GM21717 (cell line): Measurements from ENCODE around the gene CRADD.
"Not testable (repeated sequence)": the region's sequence is repeated elsewhere in the genome, so short reads cannot be mapped to it uniquely, and the experiment has no call there.

ENCODE experiments used
- ATAC-seq: cut with Tn5 transposase; IDR thresholded peaks from one replicate; pipeline ENCODE4 v1.9.1; 2021; ENCODE audit warnings: mild to moderate bottlenecking, moderate library complexity; ENCODE audit not compliant: unreplicated experiment

CRADD gene

GRCh38 chr12:93677195-93678064 is at the start of gene CRADD:
Gene CRADD (plus strand): TSS chr12:93677375.
- peak; percentile 91 for ATAC-seq

- no peak for ATAC-seq
These were observed 44.8 kb upstream of the CRADD start for GRCh38 chr12:93632383-93632782.

GRCh38 chr12:93634416-93634815 is 42.8 kb upstream of the CRADD start:
- no peak for ATAC-seq

GRCh38 chr12:93636708-93637107 is 40.5 kb upstream of the CRADD start:
- no peak for ATAC-seq

- no peak for ATAC-seq
These were observed 39.1 kb upstream of the CRADD start for GRCh38 chr12:93638095-93638494.

- ATAC-seq: no peak
These were observed 38.2 kb upstream of the CRADD start for GRCh38 chr12:93638954-93639353.

- ATAC-seq: no peak
These were observed 37.8 kb upstream of the CRADD start for GRCh38 chr12:93639406-93639805.

- not testable (repeated sequence) for ATAC-seq
These were observed 35.8 kb upstream of the CRADD start for GRCh38 chr12:93641380-93641779.

GRCh38 chr12:93642751-93643150 is 34.4 kb upstream of the CRADD start:
- no peak for ATAC-seq

- no peak for ATAC-seq
These were observed 31.5 kb upstream of the CRADD start for GRCh38 chr12:93645702-93646101.

- ATAC-seq: no peak
These were observed 26.5 kb upstream of the CRADD start for GRCh38 chr12:93650626-93651025.

GRCh38 chr12:93653079-93653478 is 24.1 kb upstream of the CRADD start:
- no peak for ATAC-seq

- no peak for ATAC-seq
These were observed 23.5 kb upstream of the CRADD start for GRCh38 chr12:93653712-93654111.

GRCh38 chr12:93654421-93654820 is 22.8 kb upstream of the CRADD start:
- ATAC-seq: no peak

GRCh38 chr12:93657071-93657470 is 20.1 kb upstream of the CRADD start:
- no peak for ATAC-seq

GRCh38 chr12:93661021-93661420 is 16.2 kb upstream of the CRADD start:
- no peak for ATAC-seq

- no peak for ATAC-seq
These were observed 14.0 kb upstream of the CRADD start for GRCh38 chr12:93663006-93663728.

- no peak for ATAC-seq
These were observed 13.5 kb upstream of the CRADD start for GRCh38 chr12:93663729-93664084.

- ATAC-seq: no peak
These were observed 12.5 kb upstream of the CRADD start for GRCh38 chr12:93664573-93665138.

GRCh38 chr12:93667672-93668071 is 9.5 kb upstream of the CRADD start:
- no peak for ATAC-seq

- ATAC-seq: peak; percentile 58
These were observed 8.2 kb upstream of the CRADD start for GRCh38 chr12:93668919-93669418.

- no peak for ATAC-seq
These were observed 7.7 kb upstream of the CRADD start for GRCh38 chr12:93669452-93669851.
